HepG2 (cell line): ENCODE results near the gene KIAA0232. TPM values are rescaled to one million over a fixed set of nuclear protein-coding genes. Genes with fewer than 3 reads are reported as not detected.

Experiments
- ATAC-seq: fragments of 200-7000 bp; cut with Tn5 transposase; 3 replicates; pipeline ENCODE4 v1.9.1; 2020; ENCODE audit warnings: mild to moderate bottlenecking, moderate library complexity
- BruUV-seq: library from RNA; stranded (reverse); fragments of 400-500 nt; replicated peaks from 2 replicates; lab custom pipeline; 2021; lab: Mats Ljungman, UMichigan
- CTCF ChIA-PET: fragments of 300-600 bp; formaldehyde crosslinking; extraction: SDS; loops from one replicate; lab custom pipeline; 2021; ENCODE audit warnings: low total read pairs, inconsistent platforms, low intra/inter-chr PET ratio; lab: Yijun Ruan, JAX
- POLR2A ChIA-PET: fragments of 350-600 bp; sonication (Branson Sonifier 250); formaldehyde crosslinking; loops from one replicate; lab custom pipeline; 2020; ENCODE audit warnings: antibody characterized with exemption, inconsistent platforms; lab: Yijun Ruan, JAX
- DNase-seq: peaks from one replicate; pipeline ENCODE4 v3.0.0-alpha.2; 2015; ENCODE audit warnings: low spot score
- FAIRE-seq: peaks from 3 replicates; lab custom pipeline; 2011; peaks lifted over from hg19 to GRCh38; lab: Jason Lieb, UNC
- H2AFZ ChIP-seq: one replicate; pipeline ENCODE4 v1.6.1; 2011; ENCODE audit warnings: low read length, inconsistent platforms
- H3K27ac ChIP-seq: fragments of 300-600 bp; 3 replicates; pipeline ENCODE4 v1.8.0; 2011; ENCODE audit warnings: mixed run types, mild to moderate bottlenecking, mixed read lengths, low read length, inconsistent platforms; ENCODE audit not compliant: insufficient read depth; ENCODE audit errors: extremely low read length
- H3K27me3 ChIP-seq, 2 experiments: fragments of 200-600 bp in 1 of 2; 2 replicates in 1 of 2; 3 replicates in 1 of 2; pipeline versions ENCODE4 v1.6.0 to v1.8.0; 2011; ENCODE audit warnings: low read length in 2 of 2, mild to moderate bottlenecking in 2 of 2, moderate library complexity in 2 of 2, inconsistent platforms in 1 of 2; ENCODE audit not compliant: insufficient read depth in 2 of 2, control insufficient read depth in 1 of 2
- H3K36me3 ChIP-seq, 2 experiments: fragments of 200-600 bp in 1 of 2; replicated peaks in 1 of 2; 2 replicates in 1 of 2; 3 replicates in 1 of 2; pipeline versions ENCODE4 v1.5.1 to v1.8.0; 2011; ENCODE audit warnings: low read length in 2 of 2, inconsistent platforms in 1 of 2; ENCODE audit not compliant: insufficient read depth in 2 of 2, control insufficient read depth in 1 of 2
- H3K4me1 ChIP-seq: 2 replicates; pipeline ENCODE4 v1.5.1; 2012; ENCODE audit warnings: low read length, inconsistent platforms; ENCODE audit not compliant: insufficient read depth
- H3K4me2 ChIP-seq: 2 replicates; pipeline ENCODE4 v1.6.0; 2011; ENCODE audit warnings: low read depth, low read length, inconsistent platforms
- H3K4me3 ChIP-seq, 3 experiments: fragments of 200-600 bp in 1 of 3; sonication (generic), shearing (Covaris generic) in 1 of 3; replicated peaks in 1 of 3; 2 replicates each; pipeline ENCODE4 v1.5.1; 2011 to 2016; ENCODE audit warnings: low read length in 3 of 3, inconsistent platforms in 2 of 3, low read depth in 2 of 3, mild to moderate bottlenecking in 2 of 3, control low read depth in 1 of 3, mixed read lengths in 1 of 3; ENCODE audit not compliant: insufficient read depth in 1 of 3
- H3K79me2 ChIP-seq: one replicate; pipeline ENCODE4 v1.6.1; 2011; ENCODE audit warnings: low read length, inconsistent platforms; ENCODE audit not compliant: insufficient read depth
- H3K9ac ChIP-seq: 2 replicates; pipeline ENCODE4 v1.6.0; 2011; ENCODE audit warnings: mild to moderate bottlenecking, low read depth, low read length, inconsistent platforms; ENCODE audit not compliant: insufficient read depth
- H3K9me3 ChIP-seq: 2 replicates; pipeline ENCODE4 v1.5.1; 2012; ENCODE audit warnings: mild to moderate bottlenecking, low read length
- H4K20me1 ChIP-seq: 2 replicates; pipeline ENCODE4 v1.6.0; 2011; ENCODE audit warnings: inconsistent platforms, mild to moderate bottlenecking, low read length, moderate library complexity; ENCODE audit not compliant: insufficient read depth
- MBNL3 ChIP-seq: fragments of 250-450 bp; sonication (Bioruptor Pico); conservative IDR thresholded peaks from 2 replicates; pipeline ENCODE4 v1.8.0; 2022; ENCODE audit warnings: mild to moderate bottlenecking, inconsistent platforms
- SCMH1 ChIP-seq: sonication (generic); formaldehyde crosslinking; IDR thresholded peaks from 2 replicates; pipeline ENCODE4 v1.9.0; 2021; ENCODE audit warnings: missing genetic modification reagents, mild to moderate bottlenecking, borderline replicate concordance
- WIZ ChIP-seq: sonication (generic); formaldehyde crosslinking; IDR thresholded peaks from 2 replicates; pipeline ENCODE4 v1.5.1; 2020; ENCODE audit warnings: mild to moderate bottlenecking, missing genetic modification reagents
- WGBS: methylation state at CpG from one replicate; pipeline ENCODE4 v1.1.6; 2017; ENCODE audit warnings: low lambda C conversion rate; 5-methylcytosine and 5-hydroxymethylcytosine counted together
- in situ Hi-C: cut with HindIII; loops from 2 replicates; pipeline ENCODE4 v1.10.0; 2017; ENCODE audit warnings: low pct_unique_long_range_greater_than_20kb; ENCODE audit not compliant: extremely low pct_ligation_motif_present
- intact Hi-C: fragments of 100-400 bp; cut with micrococcal nuclease; formaldehyde crosslinking; loops from one replicate; pipeline ENCODE4 v1.10.0; 2022; ENCODE audit not compliant: unreplicated experiment
- polyA plus RNA-seq, 8 experiments: library from polyadenylated mRNA; depleted of rRNA in 3 of 8; stranded (reverse) in 7 of 8; unstranded in 1 of 8; fragments of >200 nt; fragmentation: Illumina TruSeq in 4 of 8; extraction: Trizol in 4 of 8; gene quantifications; 2 replicates each; pipeline versions ENCODE4 v1.2.1 to v1.2.3, GENCODE V29; 2011 to 2016; ENCODE audit warnings: low read depth in 4 of 8, missing spikeins in 1 of 8, mixed read lengths in 1 of 8; ENCODE audit not compliant: insufficient read depth in 1 of 8
- total RNA-seq, 5 experiments: library from RNA; depleted of rRNA; stranded (reverse); fragments of >200 nt; fragmentation: Illumina TruSeq; extraction: Trizol; gene quantifications; 2 replicates each; pipeline ENCODE4 v1.2.3, GENCODE V29; 2016; ENCODE audit warnings: low read depth in 1 of 5
- TF ChIP-seq, protein P1 (sequence below): sonication (generic); formaldehyde crosslinking; IDR thresholded peaks from 2 replicates; pipeline ENCODE4 v1.9.0; 2021; ENCODE audit warnings: mild to moderate bottlenecking, missing genetic modification reagents
- TF ChIP-seq, protein P2 (sequence below): sonication (generic); formaldehyde crosslinking; IDR thresholded peaks from 2 replicates; pipeline ENCODE4 v1.4.0; 2020; ENCODE audit warnings: missing genetic modification reagents; ENCODE audit errors: not compliant biosample characterization
- TF ChIP-seq, protein P3 (sequence below): sonication (generic); formaldehyde crosslinking; IDR thresholded peaks from 2 replicates; pipeline ENCODE4 v1.4.0; 2020; ENCODE audit warnings: missing genetic modification reagents, mild to moderate bottlenecking, borderline replicate concordance
- TF ChIP-seq, protein P4 (sequence below): sonication (generic); formaldehyde crosslinking; IDR thresholded peaks from 2 replicates; pipeline ENCODE4 v1.5.0; 2020; ENCODE audit warnings: mild to moderate bottlenecking, missing genetic modification reagents

The KIAA0232 gene
- total and polyA plus RNA-seq, 2 of the 13 experiments (the other 11 are each of a cell fraction or from before 2014, with no cell fraction given) = 7.8 to 17.1 TPM

DNA sequence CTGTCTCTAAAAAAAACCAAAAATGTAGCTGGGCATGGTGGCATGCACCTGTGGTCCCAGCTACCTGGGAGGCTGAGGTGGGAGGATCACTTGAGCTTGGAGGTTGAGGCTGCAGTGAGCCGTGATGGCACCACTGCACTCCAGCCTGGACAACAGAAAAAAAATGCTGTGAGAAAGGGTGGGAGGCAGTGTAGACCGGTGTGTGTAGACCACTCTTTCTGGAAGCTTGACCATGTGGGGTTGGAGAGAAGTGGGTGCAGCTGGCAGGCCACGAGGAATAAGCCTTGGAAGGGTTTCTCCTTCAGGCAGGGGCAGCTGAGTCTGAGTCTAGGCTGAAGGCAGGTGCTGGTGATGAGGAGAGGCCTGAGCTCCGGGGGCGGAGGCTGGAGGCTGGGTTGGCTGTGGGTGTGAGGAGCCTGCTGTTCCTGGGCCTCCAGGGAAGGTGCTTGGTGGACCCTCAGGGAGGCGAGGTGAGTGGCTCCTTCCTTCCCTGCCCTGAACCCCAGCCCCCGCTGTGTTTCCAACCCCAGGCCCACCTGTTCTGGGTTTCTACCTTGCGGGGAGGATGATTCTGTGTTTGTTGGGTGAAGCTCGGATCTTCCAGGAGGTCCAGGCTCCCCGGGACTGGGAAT is 117.8 kb downstream of the KIAA0232 start:
- POLR2A ChIA-PET = interaction anchor here (0.7 to 3.0 kb wide), 3 partner anchors 8 to 11 kb away, joined by 3 to 21 read pairs (median 4); partner anchors contain the start of gene TBC1D14
- Histone ChIP-seq H3K9me3 (no peaks in the 10 kb centered on the region), H3K36me3 (no peaks in the 10 kb centered on the region), H3K27me3 (no peaks in the 10 kb centered on the region), H3K27ac (peak overlapping the region; percentile 78), H3K4me1 (peaks cover 89% of the 10 kb centered on the region), H2AFZ (no peak overlapping the region), H3K79me2 (no peaks in the 10 kb centered on the region), H3K4me2 (no peak overlapping the region), H3K9ac (0 out of 2 replicates have a peak overlapping the region, but pooled peaks have one; percentile 15), H4K20me1 (no peaks in the 10 kb centered on the region), H3K4me3 (no peak overlapping the region)
- CTCF ChIA-PET = no interaction called here
- no TSS peak for BruUV-seq
- no peak for DNase-seq
- in situ Hi-C loops = loop anchor here (10.0 kb wide), 1 partner anchor 175 kb away; no protein-coding TSS in a partner anchor
- intact Hi-C loops = loop anchor here (10.0 kb wide), 1 partner anchor 145 kb away; the partner anchor contains the start of gene TADA2B
- WGBS = 91% methylated on average over 4 of the region's 10 CpGs
- ATAC-seq = no peak
- FAIRE-seq = no peak
- TF ChIP-seq, protein P1, sequence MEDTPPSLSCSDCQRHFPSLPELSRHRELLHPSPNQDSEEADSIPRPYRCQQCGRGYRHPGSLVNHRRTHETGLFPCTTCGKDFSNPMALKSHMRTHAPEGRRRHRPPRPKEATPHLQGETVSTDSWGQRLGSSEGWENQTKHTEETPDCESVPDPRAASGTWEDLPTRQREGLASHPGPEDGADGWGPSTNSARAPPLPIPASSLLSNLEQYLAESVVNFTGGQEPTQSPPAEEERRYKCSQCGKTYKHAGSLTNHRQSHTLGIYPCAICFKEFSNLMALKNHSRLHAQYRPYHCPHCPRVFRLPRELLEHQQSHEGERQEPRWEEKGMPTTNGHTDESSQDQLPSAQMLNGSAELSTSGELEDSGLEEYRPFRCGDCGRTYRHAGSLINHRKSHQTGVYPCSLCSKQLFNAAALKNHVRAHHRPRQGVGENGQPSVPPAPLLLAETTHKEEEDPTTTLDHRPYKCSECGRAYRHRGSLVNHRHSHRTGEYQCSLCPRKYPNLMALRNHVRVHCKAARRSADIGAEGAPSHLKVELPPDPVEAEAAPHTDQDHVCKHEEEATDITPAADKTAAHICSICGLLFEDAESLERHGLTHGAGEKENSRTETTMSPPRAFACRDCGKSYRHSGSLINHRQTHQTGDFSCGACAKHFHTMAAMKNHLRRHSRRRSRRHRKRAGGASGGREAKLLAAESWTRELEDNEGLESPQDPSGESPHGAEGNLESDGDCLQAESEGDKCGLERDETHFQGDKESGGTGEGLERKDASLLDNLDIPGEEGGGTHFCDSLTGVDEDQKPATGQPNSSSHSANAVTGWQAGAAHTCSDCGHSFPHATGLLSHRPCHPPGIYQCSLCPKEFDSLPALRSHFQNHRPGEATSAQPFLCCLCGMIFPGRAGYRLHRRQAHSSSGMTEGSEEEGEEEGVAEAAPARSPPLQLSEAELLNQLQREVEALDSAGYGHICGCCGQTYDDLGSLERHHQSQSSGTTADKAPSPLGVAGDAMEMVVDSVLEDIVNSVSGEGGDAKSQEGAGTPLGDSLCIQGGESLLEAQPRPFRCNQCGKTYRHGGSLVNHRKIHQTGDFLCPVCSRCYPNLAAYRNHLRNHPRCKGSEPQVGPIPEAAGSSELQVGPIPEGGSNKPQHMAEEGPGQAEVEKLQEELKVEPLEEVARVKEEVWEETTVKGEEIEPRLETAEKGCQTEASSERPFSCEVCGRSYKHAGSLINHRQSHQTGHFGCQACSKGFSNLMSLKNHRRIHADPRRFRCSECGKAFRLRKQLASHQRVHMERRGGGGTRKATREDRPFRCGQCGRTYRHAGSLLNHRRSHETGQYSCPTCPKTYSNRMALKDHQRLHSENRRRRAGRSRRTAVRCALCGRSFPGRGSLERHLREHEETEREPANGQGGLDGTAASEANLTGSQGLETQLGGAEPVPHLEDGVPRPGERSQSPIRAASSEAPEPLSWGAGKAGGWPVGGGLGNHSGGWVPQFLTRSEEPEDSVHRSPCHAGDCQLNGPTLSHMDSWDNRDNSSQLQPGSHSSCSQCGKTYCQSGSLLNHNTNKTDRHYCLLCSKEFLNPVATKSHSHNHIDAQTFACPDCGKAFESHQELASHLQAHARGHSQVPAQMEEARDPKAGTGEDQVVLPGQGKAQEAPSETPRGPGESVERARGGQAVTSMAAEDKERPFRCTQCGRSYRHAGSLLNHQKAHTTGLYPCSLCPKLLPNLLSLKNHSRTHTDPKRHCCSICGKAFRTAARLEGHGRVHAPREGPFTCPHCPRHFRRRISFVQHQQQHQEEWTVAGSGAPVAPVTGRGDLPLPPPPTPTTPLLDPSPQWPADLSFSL (CRISPR knock-in tag) = no peak
- no peak for TF ChIP-seq WIZ (CRISPR knock-in tag)
- TF ChIP-seq, protein P2, sequence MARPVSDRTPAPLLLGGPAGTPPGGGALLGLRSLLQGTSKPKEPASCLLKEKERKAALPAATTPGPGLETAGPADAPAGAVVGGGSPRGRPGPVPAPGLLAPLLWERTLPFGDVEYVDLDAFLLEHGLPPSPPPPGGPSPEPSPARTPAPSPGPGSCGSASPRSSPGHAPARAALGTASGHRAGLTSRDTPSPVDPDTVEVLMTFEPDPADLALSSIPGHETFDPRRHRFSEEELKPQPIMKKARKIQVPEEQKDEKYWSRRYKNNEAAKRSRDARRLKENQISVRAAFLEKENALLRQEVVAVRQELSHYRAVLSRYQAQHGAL = no peak
- TF ChIP-seq MBNL3 (CRISPR knock-in tag) = no peak
- TF ChIP-seq, protein P3, sequence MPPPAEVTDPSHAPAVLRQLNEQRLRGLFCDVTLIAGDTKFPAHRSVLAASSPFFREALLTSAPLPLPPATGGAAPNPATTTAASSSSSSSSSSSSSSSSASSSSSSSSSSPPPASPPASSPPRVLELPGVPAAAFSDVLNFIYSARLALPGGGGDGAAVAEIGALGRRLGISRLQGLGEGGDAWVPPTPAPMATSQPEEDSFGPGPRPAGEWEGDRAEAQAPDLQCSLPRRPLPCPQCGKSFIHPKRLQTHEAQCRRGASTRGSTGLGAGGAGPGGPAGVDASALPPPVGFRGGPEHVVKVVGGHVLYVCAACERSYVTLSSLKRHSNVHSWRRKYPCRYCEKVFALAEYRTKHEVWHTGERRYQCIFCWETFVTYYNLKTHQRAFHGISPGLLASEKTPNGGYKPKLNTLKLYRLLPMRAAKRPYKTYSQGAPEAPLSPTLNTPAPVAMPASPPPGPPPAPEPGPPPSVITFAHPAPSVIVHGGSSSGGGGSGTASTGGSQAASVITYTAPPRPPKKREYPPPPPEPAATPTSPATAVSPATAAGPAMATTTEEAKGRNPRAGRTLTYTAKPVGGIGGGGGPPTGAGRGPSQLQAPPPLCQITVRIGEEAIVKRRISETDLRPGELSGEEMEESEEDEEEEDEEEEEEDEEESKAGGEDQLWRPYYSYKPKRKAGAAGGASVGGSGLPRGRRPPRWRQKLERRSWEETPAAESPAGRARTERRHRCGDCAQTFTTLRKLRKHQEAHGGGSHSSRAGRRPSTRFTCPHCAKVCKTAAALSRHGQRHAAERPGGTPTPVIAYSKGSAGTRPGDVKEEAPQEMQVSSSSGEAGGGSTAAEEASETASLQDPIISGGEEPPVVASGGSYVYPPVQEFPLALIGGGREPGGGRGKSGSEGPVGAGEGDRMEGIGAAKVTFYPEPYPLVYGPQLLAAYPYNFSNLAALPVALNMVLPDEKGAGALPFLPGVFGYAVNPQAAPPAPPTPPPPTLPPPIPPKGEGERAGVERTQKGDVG (CRISPR knock-in tag) = 0 out of 2 replicates have a peak, but pooled peaks have one; percentile 29
- no peak for TF ChIP-seq SCMH1 (CRISPR knock-in tag)
- TF ChIP-seq, protein P4, sequence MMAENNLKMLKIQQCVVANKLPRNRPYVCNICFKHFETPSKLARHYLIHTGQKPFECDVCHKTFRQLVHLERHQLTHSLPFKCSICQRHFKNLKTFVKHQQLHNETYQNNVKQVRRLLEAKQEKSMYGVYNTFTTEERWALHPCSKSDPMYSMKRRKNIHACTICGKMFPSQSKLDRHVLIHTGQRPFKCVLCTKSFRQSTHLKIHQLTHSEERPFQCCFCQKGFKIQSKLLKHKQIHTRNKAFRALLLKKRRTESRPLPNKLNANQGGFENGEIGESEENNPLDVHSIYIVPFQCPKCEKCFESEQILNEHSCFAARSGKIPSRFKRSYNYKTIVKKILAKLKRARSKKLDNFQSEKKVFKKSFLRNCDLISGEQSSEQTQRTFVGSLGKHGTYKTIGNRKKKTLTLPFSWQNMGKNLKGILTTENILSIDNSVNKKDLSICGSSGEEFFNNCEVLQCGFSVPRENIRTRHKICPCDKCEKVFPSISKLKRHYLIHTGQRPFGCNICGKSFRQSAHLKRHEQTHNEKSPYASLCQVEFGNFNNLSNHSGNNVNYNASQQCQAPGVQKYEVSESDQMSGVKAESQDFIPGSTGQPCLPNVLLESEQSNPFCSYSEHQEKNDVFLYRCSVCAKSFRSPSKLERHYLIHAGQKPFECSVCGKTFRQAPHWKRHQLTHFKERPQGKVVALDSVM (CRISPR knock-in tag) = peak; percentile 91
